DND-41 (cell line): ENCODE data around the gene CSF2.

Experiments used
- CTCF ChIP-seq: IDR thresholded peaks from 2 replicates; pipeline ENCODE4 v1.5.1; 2012; ENCODE audit warnings: borderline replicate concordance, low read length, moderate library complexity, mild to moderate bottlenecking; ENCODE audit not compliant: poor library complexity, severe bottlenecking; ENCODE audit errors: extremely low read depth
- EZH2 ChIP-seq: IDR thresholded peaks from 3 replicates; pipeline ENCODE4 v1.6.1; 2012; ENCODE audit warnings: borderline replicate concordance, low read depth, mild to moderate bottlenecking, moderate library complexity, low read length, inconsistent platforms; ENCODE audit not compliant: severe bottlenecking

GRCh38 chr5:132059696-132060500 is 13.7 kb upstream of the CSF2 start:
- TF ChIP-seq CTCF (no peak), EZH2 (no peak)
